HFFc6 (cell line): ENCODE measurements around the gene OSGIN1. TPM values are rescaled to one million over a fixed set of nuclear protein-coding genes. Genes with fewer than 3 reads are reported as not detected.

Source experiments
- DNase-seq: peaks from one replicate; pipeline ENCODE4 v3.0.0-alpha.2; 2018
- H3K27ac Mint-ChIP-seq: 2 replicates; pipeline ENCODE4 v1.8.0; 2020; ENCODE audit warnings: mild to moderate bottlenecking, mixed read lengths
- H3K27me3 Mint-ChIP-seq: 2 replicates; pipeline ENCODE4 v1.8.0; 2021; ENCODE audit warnings: mild to moderate bottlenecking, moderate library complexity, mixed read lengths; ENCODE audit not compliant: insufficient read depth
- H3K36me3 Mint-ChIP-seq: 2 replicates; pipeline ENCODE4 v1.8.0; 2021; ENCODE audit warnings: low read depth, mixed read lengths
- H3K4me1 Mint-ChIP-seq: 2 replicates; pipeline ENCODE4 v1.8.0; 2020; ENCODE audit warnings: low read depth, mixed read lengths
- H3K4me3 Mint-ChIP-seq: 2 replicates; pipeline ENCODE4 v1.8.0; 2020; ENCODE audit warnings: mild to moderate bottlenecking, moderate library complexity, mixed read lengths
- H3K9me3 Mint-ChIP-seq: 2 replicates; pipeline ENCODE4 v1.8.0; 2020; ENCODE audit warnings: mild to moderate bottlenecking, mixed read lengths
- CTCF ChIP-seq: fragments of 200-600 bp; sonication (generic); IDR thresholded peaks from 2 replicates; pipeline ENCODE4 v1.5.0; 2021; ENCODE audit warnings: antibody characterized with exemption, mild to moderate bottlenecking
- total RNA-seq, 6 experiments: library from RNA; stranded (reverse); fragmentation: NEBNext Ultra II Directional; extraction: Animal tissue kit (Norgen Biotek cat#: 25700); gene quantifications; 2 replicates in 1 of 6; 3 replicates in 5 of 6; pipeline ENCODE4 v1.2.3, GENCODE V29; 2021

Gene OSGIN1
- total RNA-seq, 6 experiments from 2014 or later, result 3.9 to 8.6 (median 7.7) TPM

- H3K27ac Mint-ChIP-seq, result no peak overlapping the region
- no peaks in the 10 kb centered on the region for H3K36me3 Mint-ChIP-seq
- no peaks in the 10 kb centered on the region for H3K4me1 Mint-ChIP-seq
- no peak for DNase-seq
- H3K9me3 Mint-ChIP-seq, result no peaks in the 10 kb centered on the region
- no peak overlapping the region for H3K4me3 Mint-ChIP-seq
- H3K27me3 Mint-ChIP-seq, result peaks cover 10% of the 10 kb centered on the region
- TF ChIP-seq CTCF, result no peak
Measured at GRCh38 chr16:83968891-83969649, 16.0 kb downstream of the OSGIN1 start.

- H3K27ac Mint-ChIP-seq, result no peak overlapping the region
- no peak for DNase-seq
- no peaks in the 10 kb centered on the region for H3K4me1 Mint-ChIP-seq
- no peaks in the 10 kb centered on the region for H3K9me3 Mint-ChIP-seq
- H3K36me3 Mint-ChIP-seq, result no peaks in the 10 kb centered on the region
- no peak overlapping the region for H3K4me3 Mint-ChIP-seq
- no peak for TF ChIP-seq CTCF
- H3K27me3 Mint-ChIP-seq, result peaks cover 12% of the 10 kb centered on the region
Measured at GRCh38 chr16:83969771-83970429, 16.9 kb downstream of the OSGIN1 start.

GRCh38 chr16:83970430-83970815, 17.4 kb downstream of the OSGIN1 start:
- no peak for DNase-seq
- H3K4me1 Mint-ChIP-seq, result no peaks in the 10 kb centered on the region
- no peaks in the 10 kb centered on the region for H3K9me3 Mint-ChIP-seq
- TF ChIP-seq CTCF, result no peak
- H3K36me3 Mint-ChIP-seq, result no peaks in the 10 kb centered on the region
- H3K4me3 Mint-ChIP-seq, result no peak overlapping the region
- peaks cover 12% of the 10 kb centered on the region for H3K27me3 Mint-ChIP-seq
- no peak overlapping the region for H3K27ac Mint-ChIP-seq

GRCh38 chr16:83971165-83972130, 18.4 kb downstream of the OSGIN1 start:
- DNase-seq, result no peak
- no peak overlapping the region for H3K4me3 Mint-ChIP-seq

More at GRCh38 chr16:83971165-83972130, 18.4 kb downstream of the OSGIN1 start:
- Mint-ChIP-seq H3K27ac (no peak overlapping the region), H3K27me3 (peaks cover 12% of the 10 kb centered on the region), H3K9me3 (no peaks in the 10 kb centered on the region), H3K4me1 (no peaks in the 10 kb centered on the region), H3K36me3 (no peaks in the 10 kb centered on the region)
- TF ChIP-seq CTCF, result no peak
